Caki2 (cell line): ENCODE measurements around the gene LMX1B. TPM values are rescaled to one million over a fixed set of nuclear protein-coding genes. Genes with fewer than 3 reads are reported as not detected.
A peak's percentile ranks its signal among the peaks of the same experiment; 100 is the strongest.
"Not testable (repeated sequence)": the region's sequence is repeated elsewhere in the genome, so short reads cannot be mapped to it uniquely, and the experiment has no call there.

ENCODE experiments used
- DNase-seq: peaks from one replicate; pipeline ENCODE4 v3.0.0-alpha.2; 2015; ENCODE audit warnings: low read depth
- in situ Hi-C: cut with HindIII; loops from 2 replicates; pipeline ENCODE4 v1.10.0; 2016; ENCODE audit warnings: low sequenced_read_pairs, low pct_unique_long_range_greater_than_20kb, mixed read lengths
- total RNA-seq: library from RNA; depleted of rRNA; stranded (reverse); fragments of >200 nt; shearing (Covaris generic); gene quantifications from 2 replicates; pipeline ENCODE4 v1.2.3, GENCODE V29; 2014; ENCODE audit warnings: low replicate concordance

Gene LMX1B
- total RNA-seq, 1 experiment from 2014 or later = 0.47 TPM

GRCh38 chr9:126642010-126642744, 28.4 kb downstream of the LMX1B start:
- in situ Hi-C loops = no loop called here
- DNase-seq = no peak

- in situ Hi-C loops = no loop called here
- DNase-seq = no peak
These were observed 29.1 kb downstream of the LMX1B start for GRCh38 chr9:126642839-126643238.

GRCh38 chr9:126643945-126644527, 30.3 kb downstream of the LMX1B start:
- in situ Hi-C loops = no loop called here
- no peak for DNase-seq

DNA sequence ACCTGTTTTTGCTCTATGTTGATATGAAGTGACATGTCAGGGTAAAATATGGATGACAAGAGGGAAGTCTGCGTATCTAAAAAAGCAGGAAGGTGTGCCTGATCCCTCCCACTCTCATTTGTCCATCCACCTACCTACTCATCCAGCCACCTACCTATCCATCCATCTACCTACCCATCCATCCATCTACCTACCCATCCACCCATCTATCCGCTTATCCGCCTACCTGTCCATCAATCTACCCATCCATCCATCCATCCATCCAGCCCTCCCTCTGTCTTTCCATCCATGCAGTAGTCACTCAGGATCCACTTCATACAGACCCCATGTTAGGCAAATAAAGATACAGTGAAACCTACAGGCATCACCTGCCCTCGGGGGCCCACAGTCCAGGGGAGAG, 32.4 kb downstream of the LMX1B start:
- in situ Hi-C loops = no loop called here
- no peak for DNase-seq

GRCh38 chr9:126647585-126648411, 34.1 kb downstream of the LMX1B start:
- in situ Hi-C loops = no loop called here

DNA sequence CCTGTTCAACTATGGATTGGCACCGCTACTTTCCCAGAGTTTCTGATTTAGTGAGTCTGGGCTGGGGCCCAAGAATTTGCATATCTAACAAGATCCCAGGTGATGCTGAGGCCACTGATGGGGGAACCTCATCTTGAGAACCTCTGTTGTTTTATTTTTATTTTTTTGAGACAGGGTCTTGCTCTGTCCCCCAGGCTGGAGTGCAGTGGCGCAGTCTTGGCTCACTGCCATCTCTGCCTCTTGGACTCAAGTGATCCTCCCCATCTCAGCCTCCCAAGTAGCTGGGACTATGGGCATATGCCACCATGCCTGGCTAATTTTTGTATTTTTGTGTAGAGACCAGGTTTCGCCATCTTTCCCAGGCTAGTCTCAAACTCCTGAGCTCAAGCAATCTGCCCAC, 35.7 kb downstream of the LMX1B start:
- in situ Hi-C loops = no loop called here
- DNase-seq = no peak

More at GRCh38 chr9:126647585-126648411, 34.1 kb downstream of the LMX1B start:
- no peak for DNase-seq

DNA sequence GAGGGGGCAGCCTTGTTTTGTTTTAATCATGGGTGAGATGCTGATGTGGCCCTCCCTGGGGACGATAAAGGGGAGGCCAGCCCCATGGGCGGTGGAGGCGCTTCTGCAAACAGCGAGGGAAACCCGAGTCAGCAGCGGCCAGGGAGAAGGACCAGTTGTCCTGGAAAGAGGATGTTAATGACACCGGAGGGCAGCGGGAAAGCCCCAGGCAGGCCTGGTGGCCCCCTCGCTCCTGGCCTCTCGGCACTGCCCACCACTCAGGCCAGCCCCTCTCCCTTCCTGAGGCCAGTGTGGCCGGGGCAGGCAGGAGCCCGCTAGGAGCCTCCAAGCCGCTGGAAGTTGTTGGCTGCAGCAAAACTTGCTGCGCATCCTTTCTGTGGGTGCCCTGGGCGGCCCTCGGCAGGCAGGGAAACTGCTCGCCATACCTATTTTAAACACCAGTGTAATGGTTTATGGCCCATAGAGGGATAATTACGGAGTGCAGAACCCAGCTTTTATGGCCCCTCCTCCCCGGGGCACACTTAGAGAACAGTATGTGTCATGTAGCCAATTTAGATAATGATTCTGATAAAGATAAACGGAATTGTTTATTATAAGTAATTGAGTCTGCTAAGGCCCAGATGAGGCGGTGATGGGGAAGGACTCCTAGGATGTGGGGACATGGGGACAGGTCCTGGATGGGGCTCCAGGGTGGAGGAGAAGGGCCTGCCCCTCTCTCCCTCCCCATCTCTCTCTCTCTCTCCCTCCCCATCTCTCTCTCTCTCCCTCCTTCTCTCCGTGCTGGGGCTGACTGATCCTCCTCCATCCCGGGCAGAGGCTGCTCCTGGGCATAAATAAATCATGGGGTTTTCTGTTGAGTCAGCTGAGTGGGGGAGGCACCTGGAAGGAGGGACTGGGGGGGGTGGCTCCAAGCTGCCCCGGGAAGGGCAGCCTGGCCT, 36.9 kb downstream of the LMX1B start:
- DNase-seq = no peak
- in situ Hi-C loops = no loop called here

GRCh38 chr9:126652140-126652582, 38.4 kb downstream of the LMX1B start:
- in situ Hi-C loops = no loop called here
- no peak for DNase-seq

- in situ Hi-C loops = no loop called here
These were observed 40.4 kb downstream of the LMX1B start for GRCh38 chr9:126654124-126654523.

DNA sequence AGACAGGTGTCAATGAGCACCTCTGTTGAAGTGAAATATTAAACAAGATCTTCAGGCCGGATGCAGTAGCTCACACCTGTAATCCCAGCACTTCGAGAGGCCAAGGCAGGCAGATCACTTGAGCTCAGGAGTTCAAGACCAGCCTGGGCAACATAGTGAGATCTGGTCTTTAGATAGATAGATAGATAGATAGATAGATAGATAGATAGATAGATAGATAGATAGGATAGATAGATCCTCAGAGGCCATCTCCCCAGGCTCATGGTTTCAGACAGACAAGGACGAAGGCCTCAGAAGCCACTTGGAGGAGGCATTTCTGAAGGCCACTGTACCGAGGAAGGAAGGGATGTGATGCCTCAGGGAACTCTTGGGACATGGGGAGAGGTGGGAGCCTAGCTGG, 42.5 kb downstream of the LMX1B start:
- DNase-seq, in situ Hi-C loops: not testable (repeated sequence)

More at GRCh38 chr9:126654124-126654523, 40.4 kb downstream of the LMX1B start:
- DNase-seq = no peak

GRCh38 chr9:126658201-126658825, 44.6 kb downstream of the LMX1B start:
- in situ Hi-C loops = no loop called here

GRCh38 chr9:126658956-126659555, 45.3 kb downstream of the LMX1B start:
- DNase-seq = no peak
- in situ Hi-C loops = no loop called here

More at GRCh38 chr9:126658201-126658825, 44.6 kb downstream of the LMX1B start:
- DNase-seq = no peak

GRCh38 chr9:126661122-126661520, 47.4 kb downstream of the LMX1B start:
- DNase-seq = no peak
- in situ Hi-C loops = no loop called here

GRCh38 chr9:126661521-126662251, 48.0 kb downstream of the LMX1B start:
- peak; percentile 25 for DNase-seq

DNA sequence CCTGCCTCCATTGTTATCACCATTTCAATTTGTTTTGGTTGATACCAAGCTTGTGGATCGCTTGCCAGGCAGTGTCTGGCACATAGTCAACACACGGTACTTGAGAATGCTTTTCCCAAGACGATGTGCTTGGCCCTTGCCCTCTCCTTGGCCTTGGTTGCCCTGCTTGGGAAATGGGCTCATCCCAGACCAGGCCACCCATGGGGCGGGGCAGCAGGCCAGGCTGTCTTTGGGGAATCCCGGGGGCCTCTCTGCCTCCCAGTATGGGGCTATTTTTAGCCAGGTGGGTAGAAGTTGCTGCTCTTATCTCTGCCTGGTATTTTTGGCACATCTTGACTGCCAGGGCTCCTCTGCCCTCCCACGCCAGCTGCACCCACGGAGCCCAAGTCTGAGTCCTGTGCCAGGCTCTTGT, 49.9 kb downstream of the LMX1B start:
- in situ Hi-C loops = no loop called here

More at GRCh38 chr9:126661521-126662251, 48.0 kb downstream of the LMX1B start:
- in situ Hi-C loops = no loop called here

DNA sequence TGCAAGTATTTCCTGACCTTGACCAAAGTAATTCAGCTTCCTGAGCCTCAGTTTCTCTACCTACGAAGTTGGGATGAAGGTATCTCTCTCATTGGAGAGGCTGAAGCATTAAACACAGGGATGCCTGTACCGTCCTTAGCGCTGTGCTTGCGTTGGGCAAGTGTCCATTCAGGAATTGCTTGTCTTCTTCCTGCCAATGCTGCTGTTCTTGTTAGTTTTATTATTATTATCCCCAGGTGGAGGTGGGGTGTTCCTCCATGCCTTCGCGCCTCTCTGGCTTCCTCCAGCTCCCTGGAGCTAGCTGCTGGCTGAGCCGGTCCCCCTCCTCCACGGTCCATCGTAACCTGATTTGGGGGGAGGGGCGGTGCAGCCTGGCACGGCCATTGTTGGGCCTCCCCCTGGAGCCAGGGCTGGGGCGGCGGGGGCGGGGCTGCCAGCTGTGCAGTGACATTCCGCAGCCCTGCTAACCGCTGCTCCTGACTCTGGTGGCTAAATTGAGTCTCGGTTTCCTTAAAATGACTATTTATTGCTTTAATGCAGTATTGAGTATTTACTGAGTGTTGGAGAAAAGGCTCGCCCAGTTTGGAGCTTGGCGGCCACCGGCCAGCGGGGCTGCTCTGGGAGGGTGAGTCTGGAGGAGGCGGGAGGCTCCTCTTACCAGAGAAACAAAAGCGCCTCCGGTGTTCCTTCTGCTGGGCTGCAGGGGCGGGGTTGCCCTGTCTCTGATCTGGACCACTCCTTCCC, 51.3 kb downstream of the LMX1B start:
- no peak for DNase-seq
- in situ Hi-C loops = no loop called here

More for the DNA sequence above, 49.9 kb downstream of the LMX1B start:
- no peak for DNase-seq
